ENCODE results near the gene SORCS2. TPM values are rescaled to one million over a fixed set of nuclear protein-coding genes. Genes with fewer than 3 reads are reported as not detected.

Gene SORCS2
- total RNA-seq, 6 experiments from 2014 or later, result 0.18 to 6.2 (median 3.1) TPM

GRCh38 chr4:7788193-7788592 is 595.9 kb downstream of the SORCS2 start:
- Histone ChIP-seq H3K36me3 (no peaks in the 10 kb centered on the region), H3K9me3 (no peaks in the 10 kb centered on the region), H3K4me1 (no peaks in the 10 kb centered on the region), H3K27ac (no peak overlapping the region), H3K4me3 (no peak overlapping the region), H3K27me3 (no peaks in the 10 kb centered on the region)
- DNase-seq (peak in 1 of 3 donors; percentile 26), ATAC-seq (no peak)
- 91% methylated on average over 9 of the region's 17 CpGs for WGBS (ENCODE audit: insufficient coverage, low coverage, low lambda C conversion rate, missing lambda C conversion rate)
- no peak for TF ChIP-seq CTCF (IDR thresholded peaks at IDR 0.05)
- no peak for TF ChIP-seq POLR2A (IDR thresholded peaks at IDR 0.05)
- intact Hi-C loops (cut with DNase I), result no loop called here

GRCh38 chr4:7788694-7789425 is 596.5 kb downstream of the SORCS2 start:
- Histone ChIP-seq H3K27me3 (no peaks in the 10 kb centered on the region), H3K36me3 (no peaks in the 10 kb centered on the region), H3K4me1 (no peaks in the 10 kb centered on the region), H3K27ac (no peak overlapping the region), H3K4me3 (no peak overlapping the region), H3K9me3 (no peaks in the 10 kb centered on the region)
- intact Hi-C loops (cut with DNase I), result no loop called here
- peak in 1 of 4 donors; percentile 10 for ATAC-seq
- no peak for TF ChIP-seq CTCF (IDR thresholded peaks at IDR 0.05)
- TF ChIP-seq POLR2A (IDR thresholded peaks at IDR 0.05), result no peak
- peak in 1 of 3 donors; percentile 22 for DNase-seq
- WGBS (ENCODE audit: insufficient coverage, low coverage, low lambda C conversion rate, missing lambda C conversion rate), result 75% methylated on average over 7 of the region's 13 CpGs

- H3K4me1 ChIP-seq, result no peaks in the 10 kb centered on the region
- DNase-seq (no peak), ATAC-seq (no peak)
- H3K4me3 ChIP-seq, result no peak overlapping the region
- H3K27ac ChIP-seq, result no peak overlapping the region
- no peaks in the 10 kb centered on the region for H3K27me3 ChIP-seq
- no peaks in the 10 kb centered on the region for H3K9me3 ChIP-seq
- no peaks in the 10 kb centered on the region for H3K36me3 ChIP-seq
- TF ChIP-seq CTCF (IDR thresholded peaks at IDR 0.05) (no peak), POLR2A (IDR thresholded peaks at IDR 0.05) (no peak)
- intact Hi-C loops (cut with DNase I), result loop anchor here in 1 of 2 donors (10.0 kb wide), 1 partner anchor 595 kb away; the partner anchor contains the start of gene SORCS2
- 50% methylated on average over 2 of the region's 2 CpGs for WGBS (ENCODE audit: insufficient coverage, low coverage, low lambda C conversion rate, missing lambda C conversion rate)
Measured at GRCh38 chr4:7790023-7790422, 597.7 kb downstream of the SORCS2 start.

GRCh38 chr4:7790999-7791398 is 598.7 kb downstream of the SORCS2 start:
- WGBS (ENCODE audit: insufficient coverage, low coverage, low lambda C conversion rate, missing lambda C conversion rate), result 36% methylated on average over 2 of the region's 2 CpGs
- TF ChIP-seq CTCF (IDR thresholded peaks at IDR 0.05), result no peak
- no peak for TF ChIP-seq POLR2A (IDR thresholded peaks at IDR 0.05)
- no peaks in the 10 kb centered on the region for H3K9me3 ChIP-seq
- ATAC-seq (no peak), DNase-seq (no peak)
- intact Hi-C loops (cut with DNase I), result loop anchor here in 1 of 2 donors (10.0 kb wide), 1 partner anchor 596 kb away; the partner anchor contains the start of gene SORCS2
- no peaks in the 10 kb centered on the region for H3K27me3 ChIP-seq
- no peaks in the 10 kb centered on the region for H3K4me1 ChIP-seq
- no peak overlapping the region for H3K27ac ChIP-seq
- H3K4me3 ChIP-seq, result no peak overlapping the region
- no peaks in the 10 kb centered on the region for H3K36me3 ChIP-seq

Small RNA genes within 50 kb of the gene (microRNA-seq; reads per million reads assigned to microRNA genes)
- gene MIR4274, result 0 reads per million in 2 donors
- gene MIR4798, result 0.64 to 0.87 reads per million in 2 donors

Small RNA genes within 50 kb of the gene (small RNA-seq; reads per million reads assigned to genes)
- gene MIR4274 (0 reads per million in 2 experiments), gene MIR4798 (0 reads per million in 2 experiments)

Other genes starting within 250 kb of the SORCS2 start
- 10 to 100 TPM; 12.1 to 16.3 (median 14.0) TPM for gene TADA2B, start 149.2 kb upstream of the SORCS2 start, total RNA-seq
- 10 to 100 TPM; 30.0 to 49.2 (median 45.3) TPM for gene GRPEL1, start 124.5 kb upstream of the SORCS2 start, total RNA-seq
- not detected for gene PSAPL1, start 242.4 kb downstream of the SORCS2 start, total RNA-seq

All from right lobe of liver (tissue), 6 donors.